ENCODE measurements around the gene MS4A6A. TPM values are rescaled to one million over a fixed set of nuclear protein-coding genes. Genes with fewer than 3 reads are reported as not detected.

MS4A6A gene
- total RNA-seq, 1 donor from 2014 or later = not detected

- intact Hi-C loops (cut with micrococcal nuclease) = no loop called here
- CTCF ChIA-PET = no interaction called here
Measured at GRCh38 chr11:60165951-60166350, 16.9 kb downstream of the MS4A6A start.

GRCh38 chr11:60165538-60165937 lies 17.3 kb downstream of the MS4A6A start:
- no peak for TF ChIP-seq CTCF (IDR thresholded peaks at IDR 0.05)
- Mint-ChIP-seq H3K27me3 (peaks cover 9% of the 10 kb centered on the region), H3K4me3 (no peak overlapping the region), H3K36me3 (ENCODE audit: low read depth) (no peaks in the 10 kb centered on the region), H3K9me3 (peaks cover 17% of the 10 kb centered on the region), H3K27ac (no peak overlapping the region), H3K4me1 (no peaks in the 10 kb centered on the region)
- POLR2A ChIA-PET = no interaction called here
- CTCF ChIA-PET = no interaction called here
- intact Hi-C loops (cut with micrococcal nuclease) = no loop called here
- no peak for ATAC-seq (ENCODE audit: low read depth)
- no peak for DNase-seq

More at GRCh38 chr11:60165951-60166350, 16.9 kb downstream of the MS4A6A start:
- no peaks in the 10 kb centered on the region for H3K36me3 Mint-ChIP-seq (ENCODE audit: low read depth)
- H3K9me3 Mint-ChIP-seq = peaks cover 19% of the 10 kb centered on the region
- no peak for TF ChIP-seq CTCF (IDR thresholded peaks at IDR 0.05)
- peaks cover 8% of the 10 kb centered on the region for H3K27me3 Mint-ChIP-seq
- H3K27ac Mint-ChIP-seq = no peak overlapping the region
- POLR2A ChIA-PET = no interaction called here
- no peaks in the 10 kb centered on the region for H3K4me1 Mint-ChIP-seq
- H3K4me3 Mint-ChIP-seq = no peak overlapping the region
- DNase-seq (no peak), ATAC-seq (ENCODE audit: low read depth) (no peak)

- ChIA-PET CTCF (no interaction called here), POLR2A (interaction anchor here (0.7 kb wide), 1 partner anchor 119 kb away, joined by 10 read pairs; no protein-coding TSS in a partner anchor)
- Mint-ChIP-seq H3K4me3 (no peak overlapping the region), H3K27me3 (peaks cover 12% of the 10 kb centered on the region), H3K9me3 (peaks cover 10% of the 10 kb centered on the region), H3K36me3 (ENCODE audit: low read depth) (no peaks in the 10 kb centered on the region), H3K27ac (no peak overlapping the region), H3K4me1 (no peaks in the 10 kb centered on the region)
- ATAC-seq (ENCODE audit: low read depth) (no peak), DNase-seq (no peak)
- intact Hi-C loops (cut with micrococcal nuclease) = no loop called here
- TF ChIP-seq CTCF (IDR thresholded peaks at IDR 0.05) = no peak
Measured at GRCh38 chr11:60164550-60165075, 18.3 kb downstream of the MS4A6A start.

- Mint-ChIP-seq H3K27ac (no peak overlapping the region), H3K27me3 (peaks cover 6% of the 10 kb centered on the region), H3K4me3 (no peak overlapping the region), H3K9me3 (no peaks in the 10 kb centered on the region), H3K4me1 (no peaks in the 10 kb centered on the region), H3K36me3 (ENCODE audit: low read depth) (no peaks in the 10 kb centered on the region)
- ATAC-seq (ENCODE audit: low read depth) = no peak
- intact Hi-C loops (cut with micrococcal nuclease) = no loop called here
- ChIA-PET POLR2A (no interaction called here), CTCF (no interaction called here)
- no peak for DNase-seq
- no peak for TF ChIP-seq CTCF (IDR thresholded peaks at IDR 0.05)
Measured at GRCh38 chr11:60161766-60162165, 21.1 kb downstream of the MS4A6A start.

- no peak for TF ChIP-seq CTCF (IDR thresholded peaks at IDR 0.05)
- no peak for DNase-seq
- no peaks in the 10 kb centered on the region for H3K4me1 Mint-ChIP-seq
- H3K27ac Mint-ChIP-seq = no peak overlapping the region
- peaks cover 8% of the 10 kb centered on the region for H3K27me3 Mint-ChIP-seq
- H3K9me3 Mint-ChIP-seq = no peaks in the 10 kb centered on the region
- intact Hi-C loops (cut with micrococcal nuclease) = no loop called here
- ATAC-seq (ENCODE audit: low read depth) = no peak
- POLR2A ChIA-PET = no interaction called here
- H3K36me3 Mint-ChIP-seq (ENCODE audit: low read depth) = no peaks in the 10 kb centered on the region
- CTCF ChIA-PET = no interaction called here
- H3K4me3 Mint-ChIP-seq = no peak overlapping the region
Measured at GRCh38 chr11:60161107-60161506, 21.8 kb downstream of the MS4A6A start.
